Stimulated activated naive CD8-positive, alpha-beta T cell treated with anti-CD3 and anti-CD28 coated beads, Interleukin-15, Interleukin-2, amounts not matched to agents 100 ng/mL and 50 ng/mL, for 24 hours (primary cell): Measurements from ENCODE around the gene YY1.
A peak's percentile ranks its signal among the peaks of the same experiment; 100 is the strongest.
"Not testable (repeated sequence)": the region's sequence is repeated elsewhere in the genome, so short reads cannot be mapped to it uniquely, and the experiment has no call there.

Experiments used
- H3K27ac Mint-ChIP-seq: one replicate; pipeline ENCODE4 v1.8.0; 2021; ENCODE audit warnings: mild to moderate bottlenecking, mixed read lengths
- H3K27me3 Mint-ChIP-seq: one replicate; pipeline ENCODE4 v1.8.0; 2021; ENCODE audit warnings: mixed read lengths
- H3K36me3 Mint-ChIP-seq: one replicate; pipeline ENCODE4 v1.8.0; 2021; ENCODE audit warnings: low read depth, mixed read lengths
- H3K4me1 Mint-ChIP-seq: one replicate; pipeline ENCODE4 v1.8.0; 2021; ENCODE audit warnings: low read depth, mixed read lengths
- H3K4me3 Mint-ChIP-seq: one replicate; pipeline ENCODE4 v1.8.0; 2021; ENCODE audit warnings: mild to moderate bottlenecking, mixed read lengths
- H3K9me3 Mint-ChIP-seq: one replicate; pipeline ENCODE4 v1.8.0; 2021; ENCODE audit warnings: mixed read lengths

The YY1 gene

DNA sequence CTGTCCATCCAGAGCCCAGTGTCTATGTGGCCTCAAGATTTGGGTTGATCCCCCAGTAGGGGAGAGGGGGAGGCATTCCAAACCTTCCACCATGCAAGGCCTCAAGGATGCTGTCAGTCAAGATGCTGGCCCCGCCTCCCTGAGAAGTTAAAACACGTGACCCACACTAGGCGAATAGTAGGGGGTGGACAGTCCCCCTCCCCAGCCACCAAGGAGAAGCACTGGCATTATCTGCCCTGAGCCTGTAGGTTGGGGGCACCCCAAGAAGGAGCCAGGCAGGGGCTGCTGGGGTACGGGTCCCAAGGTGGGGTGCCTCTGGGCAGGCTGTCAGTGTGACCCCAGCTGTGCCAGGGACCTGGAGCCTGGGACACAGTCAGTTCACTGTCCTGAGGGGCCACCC, 65.0 kb downstream of the YY1 start:
- Mint-ChIP-seq H3K27me3 (peaks cover 5% of the 10 kb centered on the region), H3K4me1 (peaks cover 8% of the 10 kb centered on the region), H3K9me3 (no peaks in the 10 kb centered on the region), H3K4me3 (no peak overlapping the region), H3K27ac (no peak overlapping the region), H3K36me3 (no peaks in the 10 kb centered on the region)

GRCh38 chr14:100304825-100305323, 65.9 kb downstream of the YY1 start:
- peaks cover 5% of the 10 kb centered on the region for H3K27me3 Mint-ChIP-seq
- H3K36me3 Mint-ChIP-seq = no peaks in the 10 kb centered on the region
- H3K9me3 Mint-ChIP-seq = no peaks in the 10 kb centered on the region
- peak overlapping the region; percentile 74 for H3K4me3 Mint-ChIP-seq
- H3K27ac Mint-ChIP-seq = no peak overlapping the region
- H3K4me1 Mint-ChIP-seq = peaks cover 8% of the 10 kb centered on the region

GRCh38 chr14:100305324-100306100, 66.6 kb downstream of the YY1 start:
- Mint-ChIP-seq H3K36me3 (no peaks in the 10 kb centered on the region), H3K27me3 (peaks cover 5% of the 10 kb centered on the region), H3K27ac (no peak overlapping the region), H3K4me3 (peak overlapping the region; percentile 74), H3K4me1 (peaks cover 8% of the 10 kb centered on the region), H3K9me3 (no peaks in the 10 kb centered on the region)

DNA sequence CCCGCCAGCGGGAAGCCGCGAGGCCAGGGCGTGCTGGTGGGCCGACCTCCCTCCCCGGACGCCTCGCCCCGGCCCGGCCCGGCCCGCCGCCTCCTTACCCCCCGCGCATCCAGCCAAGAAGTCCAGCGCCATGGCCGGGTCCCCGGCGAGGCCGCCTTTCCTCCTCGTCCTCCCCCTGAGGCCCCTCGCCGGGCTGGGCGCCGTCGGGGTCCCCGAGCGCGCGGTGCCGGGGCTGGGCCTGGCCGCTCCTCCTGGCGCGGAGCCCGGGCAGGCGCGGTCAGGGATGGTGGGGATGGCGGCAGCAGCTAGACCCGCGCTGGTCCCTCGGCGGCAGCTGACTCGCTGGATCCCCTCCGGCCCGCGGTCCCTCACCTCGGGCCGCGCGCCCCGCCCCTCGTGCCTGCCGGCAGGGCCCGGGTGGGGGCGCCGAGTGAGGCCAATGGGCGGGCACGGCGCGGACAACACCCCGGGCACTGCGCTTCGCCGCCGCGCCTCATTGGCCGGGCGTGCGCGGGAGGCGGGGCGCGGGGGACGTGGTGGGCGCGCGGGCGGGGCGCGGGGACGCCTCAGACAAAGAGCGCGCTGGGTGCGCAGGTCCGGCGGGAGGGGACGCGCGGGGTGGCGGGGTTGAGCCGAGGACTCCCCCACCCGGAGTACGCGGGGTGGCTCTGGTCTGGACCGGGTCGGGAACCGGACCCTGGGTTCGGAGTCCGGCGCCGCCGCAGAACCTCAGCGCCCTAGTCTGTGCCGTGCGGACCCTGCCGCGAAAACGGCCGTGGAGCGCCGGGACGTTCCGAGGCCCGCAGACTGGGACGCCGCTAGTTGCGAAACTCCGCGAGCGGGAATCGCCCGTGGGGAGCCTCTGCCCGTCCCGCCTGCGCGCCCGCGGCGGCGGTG, 67.4 kb downstream of the YY1 start, which contains the start of gene SLC25A29:
Gene SLC25A29, minus strand, starts transcription at position 344 of the 897 bp plus-strand sequence. Its CDS starts 212 bp downstream, at position 132.
- Mint-ChIP-seq H3K27me3 (peaks cover 5% of the 10 kb centered on the region), H3K4me1 (peaks cover 8% of the 10 kb centered on the region), H3K27ac (no peak within 1 kb of the TSS), H3K9me3 (no peaks in the 10 kb centered on the region), H3K4me3 (peak within 1 kb of the TSS; percentile 74), H3K36me3 (no peaks in the 10 kb centered on the region)

DNA sequence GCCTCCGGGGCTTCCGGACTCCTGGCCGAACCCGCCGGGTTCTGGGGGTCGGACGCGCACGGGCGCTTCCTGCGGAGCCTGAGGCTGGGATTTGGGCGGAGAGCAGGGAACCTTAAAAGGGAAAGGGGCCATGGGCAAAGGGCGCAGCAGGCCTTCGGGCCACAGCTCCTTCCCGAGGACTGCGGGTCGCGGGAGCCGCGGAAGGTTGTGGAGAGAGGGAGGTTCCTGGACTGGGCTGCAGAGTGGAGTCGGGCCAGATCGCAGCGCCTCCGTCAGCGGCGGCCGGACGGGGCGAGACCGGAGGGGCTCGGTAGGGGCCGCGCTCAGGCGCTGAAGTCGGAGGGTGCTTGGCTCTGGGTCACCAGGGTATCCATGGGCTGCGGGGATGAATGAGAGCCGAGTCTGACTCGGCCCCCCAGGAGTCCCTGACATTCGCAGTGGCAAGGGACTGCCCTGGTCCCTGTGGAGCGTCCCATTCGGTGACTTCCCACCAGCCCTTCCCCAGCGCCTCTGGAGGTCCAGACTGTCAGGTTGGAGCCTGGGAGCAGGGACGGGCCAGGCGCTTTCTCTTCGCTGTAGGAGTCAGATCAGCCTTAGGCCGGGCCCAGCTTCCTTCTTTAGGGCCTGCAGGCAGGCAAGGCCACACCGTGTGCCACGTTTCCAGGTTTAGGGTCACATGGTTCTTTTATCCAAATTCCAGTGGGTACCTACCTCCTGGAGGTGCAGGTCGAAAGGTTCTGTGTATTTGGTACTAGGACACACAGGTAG, 68.2 kb downstream of the YY1 start:
- H3K4me3 Mint-ChIP-seq = peak overlapping the region; percentile 74
- H3K4me1 Mint-ChIP-seq = peaks cover 14% of the 10 kb centered on the region
- peaks cover 5% of the 10 kb centered on the region for H3K27me3 Mint-ChIP-seq
- H3K36me3 Mint-ChIP-seq = no peaks in the 10 kb centered on the region
- H3K9me3 Mint-ChIP-seq = no peaks in the 10 kb centered on the region
- H3K27ac Mint-ChIP-seq = no peak overlapping the region

- peaks cover 20% of the 10 kb centered on the region for H3K4me1 Mint-ChIP-seq
- H3K27ac Mint-ChIP-seq = peak overlapping the region; percentile 14
- H3K9me3 Mint-ChIP-seq = no peaks in the 10 kb centered on the region
- H3K27me3 Mint-ChIP-seq = peaks cover 5% of the 10 kb centered on the region
- no peaks in the 10 kb centered on the region for H3K36me3 Mint-ChIP-seq
- H3K4me3 Mint-ChIP-seq = no peak overlapping the region
Measured at GRCh38 chr14:100307766-100308426, 69.0 kb downstream of the YY1 start.

- H3K27ac Mint-ChIP-seq, H3K9me3 Mint-ChIP-seq, H3K4me3 Mint-ChIP-seq, H3K27me3 Mint-ChIP-seq, H3K36me3 Mint-ChIP-seq: not testable (repeated sequence)
- peaks cover 20% of the 10 kb centered on the region for H3K4me1 Mint-ChIP-seq
Measured at GRCh38 chr14:100308427-100308792, 69.5 kb downstream of the YY1 start.

DNA sequence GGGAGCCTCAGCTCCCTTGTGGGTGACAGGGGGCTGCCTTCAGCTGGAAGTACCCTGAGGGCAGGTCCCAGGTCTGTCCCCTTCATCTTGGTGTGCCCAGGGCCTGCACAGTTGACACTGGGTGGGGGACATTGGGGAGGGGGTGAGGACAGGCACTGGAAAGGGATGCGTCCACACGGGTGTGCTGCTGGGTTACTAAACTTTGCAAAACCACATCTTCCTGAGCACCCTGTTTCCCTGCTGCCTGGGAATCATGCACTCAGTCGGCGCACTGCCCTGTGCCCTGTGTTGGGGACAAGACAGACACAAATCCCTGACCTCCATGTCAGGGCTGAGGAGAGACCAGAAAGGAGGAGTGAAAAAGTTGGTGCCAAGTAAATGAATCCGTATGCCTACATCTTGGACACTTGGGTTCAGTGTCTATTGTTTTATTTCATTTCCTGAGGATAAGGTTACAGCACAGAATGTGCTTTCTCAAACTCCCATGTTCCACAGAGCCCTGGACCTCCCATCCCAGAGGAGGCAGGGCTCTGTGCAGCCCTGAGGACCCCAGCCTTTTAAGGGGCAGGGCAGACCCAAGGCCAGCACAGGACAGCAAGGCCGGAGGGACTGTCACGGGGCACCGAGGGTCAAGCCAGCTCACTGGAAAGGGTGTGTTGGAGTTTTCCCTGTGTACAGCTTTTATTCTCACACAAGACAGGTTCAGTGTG, 70.2 kb downstream of the YY1 start:
- Mint-ChIP-seq H3K36me3 (no peaks in the 10 kb centered on the region), H3K4me1 (peaks cover 20% of the 10 kb centered on the region), H3K27me3 (peaks cover 5% of the 10 kb centered on the region), H3K4me3 (no peak overlapping the region), H3K27ac (no peak overlapping the region), H3K9me3 (no peaks in the 10 kb centered on the region)

DNA sequence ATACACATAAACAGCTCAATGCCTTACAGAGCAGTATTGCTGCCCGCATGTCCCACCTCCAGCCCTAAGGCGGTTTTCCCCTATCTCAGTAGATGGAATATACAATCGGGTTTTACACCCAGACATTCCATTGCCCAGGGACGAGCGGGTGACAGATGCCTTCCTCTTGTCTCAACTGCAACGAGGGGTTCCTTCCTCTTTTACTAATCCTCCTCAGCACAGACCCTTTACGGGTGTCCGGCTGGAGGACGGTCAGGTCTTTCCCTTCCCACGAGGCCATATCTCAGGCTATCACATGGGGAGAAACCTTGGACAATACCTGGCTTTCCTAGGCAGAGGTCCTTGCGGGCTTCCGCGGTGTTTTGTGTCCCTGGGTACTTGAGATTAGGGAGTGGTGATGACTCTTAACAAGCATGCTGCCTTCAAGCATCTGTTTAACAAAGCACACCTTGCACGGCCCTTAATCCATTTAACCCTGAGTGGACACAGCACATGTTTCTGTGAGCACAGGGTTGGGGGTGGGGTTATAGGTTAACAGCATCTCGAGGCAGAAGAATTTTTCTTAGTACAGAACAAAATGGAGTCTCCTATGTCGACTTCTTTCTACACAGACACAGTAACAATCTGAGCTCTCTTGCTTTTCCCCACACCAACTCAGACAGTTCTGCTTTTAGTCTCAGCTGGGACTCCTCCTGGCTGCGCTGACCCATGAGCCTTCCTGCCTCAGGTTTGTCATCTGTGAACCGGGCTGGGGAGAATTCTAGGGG, 73.3 kb downstream of the YY1 start:
- H3K36me3 Mint-ChIP-seq, H3K4me3 Mint-ChIP-seq, H3K27me3 Mint-ChIP-seq, H3K27ac Mint-ChIP-seq, H3K9me3 Mint-ChIP-seq: not testable (repeated sequence)
- H3K4me1 Mint-ChIP-seq = peaks cover 12% of the 10 kb centered on the region

DNA sequence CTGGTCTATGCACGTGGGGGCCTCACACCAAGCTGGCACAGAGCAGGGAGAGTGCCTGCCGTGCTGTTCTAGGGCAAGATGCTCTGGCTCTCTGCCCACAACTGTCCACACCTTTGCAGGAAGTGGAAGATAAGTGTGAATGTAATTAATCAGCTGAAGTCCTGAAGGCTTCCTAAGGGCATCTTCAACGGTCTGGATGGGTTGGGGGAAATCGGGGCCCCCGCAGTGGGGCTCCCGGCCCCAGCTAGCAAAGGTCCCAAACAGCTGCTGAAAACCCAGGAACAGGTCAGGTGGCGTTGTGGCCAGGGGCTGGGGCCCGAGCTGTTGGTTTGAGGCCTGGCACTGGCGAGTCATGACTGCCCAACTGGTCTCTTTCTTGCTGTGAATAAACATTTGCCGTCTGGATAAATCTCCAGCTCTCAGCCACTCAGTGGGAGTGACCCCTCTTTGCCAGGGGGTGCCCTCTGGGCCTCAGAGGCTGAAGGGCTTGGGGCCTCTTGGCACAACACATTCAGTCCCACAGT, 74.0 kb downstream of the YY1 start:
- H3K27ac Mint-ChIP-seq = no peak overlapping the region

GRCh38 chr14:100313464-100314230, 74.7 kb downstream of the YY1 start:
- Mint-ChIP-seq H3K4me1 (peaks cover 12% of the 10 kb centered on the region), H3K9me3 (no peaks in the 10 kb centered on the region), H3K27ac (no peak overlapping the region), H3K4me3 (no peak overlapping the region), H3K36me3 (no peaks in the 10 kb centered on the region), H3K27me3 (no peaks in the 10 kb centered on the region)

More for the DNA sequence above, 74.0 kb downstream of the YY1 start:
- Mint-ChIP-seq H3K4me1 (peaks cover 12% of the 10 kb centered on the region), H3K27me3 (no peaks in the 10 kb centered on the region), H3K9me3 (no peaks in the 10 kb centered on the region), H3K36me3 (no peaks in the 10 kb centered on the region), H3K4me3 (no peak overlapping the region)

GRCh38 chr14:100314724-100315123, 75.8 kb downstream of the YY1 start:
- no peak overlapping the region for H3K4me3 Mint-ChIP-seq
- H3K9me3 Mint-ChIP-seq = no peaks in the 10 kb centered on the region
- H3K36me3 Mint-ChIP-seq = no peaks in the 10 kb centered on the region
- H3K4me1 Mint-ChIP-seq = peaks cover 16% of the 10 kb centered on the region
- H3K27ac Mint-ChIP-seq = no peak overlapping the region
- no peaks in the 10 kb centered on the region for H3K27me3 Mint-ChIP-seq
